Stimulated activated CD4-positive, alpha-beta T cell treated with anti-CD3 and anti-CD28 coated beads, TNF-alpha, amount 100 ng/mL, for 4 hours (primary cell): ENCODE data around the gene KRT37.
"Not testable (repeated sequence)": the region's sequence is repeated elsewhere in the genome, so short reads cannot be mapped to it uniquely, and the experiment has no call there.

ENCODE experiments used
- DNase-seq, 3 experiments: peaks; one replicate each; pipeline ENCODE4 v3.0.0-alpha.2; 2020; ENCODE audit warnings: low read depth in 3 of 3

The KRT37 gene

GRCh38 chr17:41404024-41404671, 20.2 kb downstream of the KRT37 start:
- DNase-seq = peak in 1 of 3 experiments; percentile 13

GRCh38 chr17:41403404-41404023, 20.9 kb downstream of the KRT37 start:
- no peak for DNase-seq

- no peak for DNase-seq
These were observed 22.2 kb downstream of the KRT37 start for GRCh38 chr17:41402161-41402560.

GRCh38 chr17:41396996-41397660, 27.3 kb downstream of the KRT37 start, which contains the start of gene KRT31:
Gene KRT31 (minus strand): TSS chr17:41397608. CDS start chr17:41397539, 69 bp downstream.
- DNase-seq = no peak

GRCh38 chr17:41396340-41396739, 28.0 kb downstream of the KRT37 start:
- no peak for DNase-seq

- DNase-seq = no peak
These were observed 28.8 kb downstream of the KRT37 start for GRCh38 chr17:41395611-41396010.

GRCh38 chr17:41395044-41395443, 29.3 kb downstream of the KRT37 start:
- DNase-seq = not testable (repeated sequence)

- no peak for DNase-seq
These were observed 30.0 kb downstream of the KRT37 start for GRCh38 chr17:41394254-41394996.

- DNase-seq = no peak
These were observed 30.6 kb downstream of the KRT37 start for GRCh38 chr17:41393826-41394225.

GRCh38 chr17:41393294-41393693, 31.1 kb downstream of the KRT37 start:
- no peak for DNase-seq

- DNase-seq = no peak
These were observed 32.1 kb downstream of the KRT37 start for GRCh38 chr17:41392278-41392677.

GRCh38 chr17:41391535-41391934, 32.9 kb downstream of the KRT37 start:
- no peak for DNase-seq

- DNase-seq = no peak
These were observed 33.9 kb downstream of the KRT37 start for GRCh38 chr17:41390411-41390938.

GRCh38 chr17:41387670-41388069, 36.7 kb downstream of the KRT37 start:
- no peak for DNase-seq

- no peak for DNase-seq
These were observed 38.2 kb downstream of the KRT37 start for GRCh38 chr17:41386227-41386626.

- DNase-seq = no peak
These were observed 40.7 kb downstream of the KRT37 start for GRCh38 chr17:41383690-41384089.

- no peak for DNase-seq
These were observed 42.0 kb downstream of the KRT37 start for GRCh38 chr17:41382394-41382793.

- DNase-seq = not testable (repeated sequence)
These were observed 42.4 kb downstream of the KRT37 start, which contains the start of gene KRT34 for GRCh38 chr17:41381943-41382342. Gene KRT34 (minus strand): TSS chr17:41382306. CDS start chr17:41382246, 60 bp downstream.

- not testable (repeated sequence) for DNase-seq
These were observed 44.3 kb downstream of the KRT37 start for GRCh38 chr17:41380091-41380490.

- DNase-seq = no peak
These were observed 46.8 kb downstream of the KRT37 start for GRCh38 chr17:41377546-41377945.
